HG03521 (cell line): ENCODE measurements around the gene LRP1B.
"Not testable (repeated sequence)": the region's sequence is repeated elsewhere in the genome, so short reads cannot be mapped to it uniquely, and the experiment has no call there.

ENCODE experiments used
- ATAC-seq: cut with Tn5 transposase; IDR thresholded peaks from one replicate; pipeline ENCODE4 v1.9.1; 2021; ENCODE audit warnings: mild to moderate bottlenecking, moderate library complexity; ENCODE audit not compliant: unreplicated experiment

LRP1B gene

DNA sequence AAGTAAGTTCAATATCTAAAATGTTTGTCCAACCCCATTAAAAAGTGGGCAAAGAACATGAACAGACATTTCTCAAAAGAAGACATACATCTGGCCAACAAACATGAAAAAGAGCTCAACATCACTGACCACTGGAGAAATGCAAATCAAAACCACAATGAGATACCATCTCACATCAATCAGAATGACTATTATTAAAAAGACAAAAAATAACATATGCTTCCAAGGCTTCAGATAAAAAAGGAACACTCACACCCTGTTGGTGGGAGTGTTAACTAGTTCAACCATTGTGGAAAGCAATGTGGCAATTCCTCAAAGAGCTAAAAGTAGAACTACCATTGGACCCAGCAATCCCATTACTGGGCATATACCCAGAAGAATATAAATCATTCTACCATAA is 931.1 kb downstream of the LRP1B start:
- ATAC-seq = no peak

DNA sequence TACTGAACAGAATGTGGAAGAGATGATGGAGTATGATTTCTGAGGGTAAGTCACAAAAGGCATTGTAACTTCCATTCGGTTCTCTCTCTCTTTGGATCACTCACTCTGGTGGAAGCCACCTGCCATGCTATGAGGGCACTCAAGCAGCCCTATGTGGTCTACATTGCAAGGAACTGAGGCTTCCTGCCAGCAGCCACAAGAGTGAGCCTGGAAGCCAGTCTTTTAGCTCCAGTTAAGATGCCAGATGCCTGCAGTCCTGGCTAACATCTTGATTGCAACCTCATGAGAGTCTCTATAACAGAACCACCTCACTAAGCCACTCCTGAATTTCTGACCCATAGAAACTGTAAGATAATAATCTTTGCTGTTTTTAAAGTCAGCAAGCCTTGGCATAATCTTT is 935.7 kb downstream of the LRP1B start:
- ATAC-seq = no peak

DNA sequence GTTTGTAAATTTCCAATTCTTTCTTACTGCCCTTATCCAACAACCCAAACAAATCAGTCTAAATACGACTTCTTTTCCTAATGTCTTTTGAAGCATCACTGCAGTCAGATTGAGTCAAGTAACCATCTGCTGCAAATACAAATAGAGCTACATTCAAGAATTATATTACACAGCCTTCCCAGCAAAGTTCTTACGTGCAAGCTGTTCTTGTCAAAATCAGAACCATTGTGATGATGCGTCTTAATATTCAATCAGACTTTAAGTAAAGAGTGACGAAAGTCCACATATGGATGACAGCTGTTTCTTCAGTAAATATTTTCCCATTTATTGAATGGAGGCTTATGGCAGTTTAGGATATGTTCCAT is 943.8 kb downstream of the LRP1B start:
- no peak for ATAC-seq

DNA sequence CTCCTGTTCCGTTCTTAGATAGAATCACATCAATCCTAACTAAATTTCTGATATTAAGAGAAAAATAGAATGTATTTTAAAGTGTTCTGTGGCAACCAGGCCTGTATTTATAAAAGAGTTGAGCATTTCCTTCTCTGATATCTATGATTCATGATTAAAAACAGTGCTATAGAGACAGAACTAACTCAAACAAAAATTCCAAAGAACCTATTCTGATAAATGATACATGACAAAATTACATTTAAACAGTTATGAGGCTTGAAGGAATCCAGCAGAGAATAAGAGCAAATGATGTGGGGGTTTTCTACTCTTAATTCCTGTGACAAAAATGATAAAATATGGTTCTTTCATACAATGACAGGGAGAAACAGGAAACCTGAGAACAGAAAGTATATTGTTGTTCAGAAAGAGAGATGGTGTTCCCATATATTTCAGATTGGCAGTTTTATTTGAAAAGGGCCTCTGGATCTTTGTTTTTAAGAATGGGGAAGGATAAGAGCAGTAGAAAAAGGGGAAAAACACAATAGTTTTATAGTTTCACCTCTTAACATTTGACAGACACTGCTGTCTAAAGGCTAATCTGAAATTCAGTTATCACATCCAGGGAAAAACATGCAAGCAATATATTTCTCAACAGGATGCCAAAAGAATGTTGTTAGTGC is 944.3 kb downstream of the LRP1B start:
- ATAC-seq = no peak

DNA sequence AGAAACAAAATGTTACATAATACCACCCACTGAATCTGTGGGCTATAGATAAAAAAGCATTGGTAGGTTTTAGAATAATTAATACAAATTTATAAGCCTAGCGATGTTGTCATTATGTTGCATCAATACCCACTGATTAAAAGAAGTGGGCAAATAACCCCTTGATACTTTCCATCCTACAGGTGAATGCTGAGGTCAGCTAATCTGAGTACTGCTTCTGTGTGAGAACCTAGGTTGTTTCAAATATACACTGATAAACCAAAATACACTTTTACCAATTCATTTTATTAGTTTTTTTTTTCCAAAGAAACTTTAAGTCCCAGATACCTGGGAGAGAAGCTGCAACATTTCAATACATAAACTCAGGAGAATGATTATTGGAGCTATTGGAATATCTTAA is 948.6 kb downstream of the LRP1B start:
- no peak for ATAC-seq

DNA sequence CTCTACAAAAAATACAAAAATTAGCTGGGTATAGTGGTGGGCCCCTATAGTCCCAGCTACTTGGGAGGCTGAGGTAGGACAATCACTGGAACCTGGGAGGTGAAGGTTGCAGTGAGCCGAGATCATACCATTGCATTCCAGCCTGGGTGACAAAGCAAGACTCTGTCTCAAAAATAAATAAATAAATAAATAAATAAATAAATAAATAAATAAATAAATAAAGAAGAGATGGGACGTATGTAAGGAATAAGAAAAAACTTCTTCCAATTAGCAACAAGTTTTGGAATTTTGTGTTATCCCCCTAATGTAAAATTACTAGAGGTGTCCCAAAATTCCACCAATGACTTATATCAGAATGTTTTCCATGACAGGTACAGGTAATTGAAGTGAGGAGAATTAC is 961.7 kb downstream of the LRP1B start:
- ATAC-seq = not testable (repeated sequence)

DNA sequence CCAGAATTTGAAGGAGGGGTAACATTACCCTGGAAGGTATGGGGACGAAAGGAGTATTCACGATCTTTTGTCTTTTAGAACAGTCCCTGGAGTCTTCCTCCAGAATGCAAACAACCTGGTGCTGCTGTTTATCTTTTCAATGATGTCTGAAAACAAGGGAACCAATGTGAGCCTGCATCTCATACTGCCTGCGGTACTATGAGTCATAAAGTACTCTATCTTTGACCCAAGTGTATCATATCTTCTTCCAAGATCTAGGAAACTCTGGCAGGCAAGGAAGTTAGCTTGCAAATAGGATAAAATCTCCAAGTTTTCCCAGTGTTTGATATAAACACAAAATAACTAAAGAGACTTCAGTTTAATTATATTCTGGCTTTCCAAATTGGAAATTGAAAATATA is 968.5 kb downstream of the LRP1B start:
- ATAC-seq = no peak

DNA sequence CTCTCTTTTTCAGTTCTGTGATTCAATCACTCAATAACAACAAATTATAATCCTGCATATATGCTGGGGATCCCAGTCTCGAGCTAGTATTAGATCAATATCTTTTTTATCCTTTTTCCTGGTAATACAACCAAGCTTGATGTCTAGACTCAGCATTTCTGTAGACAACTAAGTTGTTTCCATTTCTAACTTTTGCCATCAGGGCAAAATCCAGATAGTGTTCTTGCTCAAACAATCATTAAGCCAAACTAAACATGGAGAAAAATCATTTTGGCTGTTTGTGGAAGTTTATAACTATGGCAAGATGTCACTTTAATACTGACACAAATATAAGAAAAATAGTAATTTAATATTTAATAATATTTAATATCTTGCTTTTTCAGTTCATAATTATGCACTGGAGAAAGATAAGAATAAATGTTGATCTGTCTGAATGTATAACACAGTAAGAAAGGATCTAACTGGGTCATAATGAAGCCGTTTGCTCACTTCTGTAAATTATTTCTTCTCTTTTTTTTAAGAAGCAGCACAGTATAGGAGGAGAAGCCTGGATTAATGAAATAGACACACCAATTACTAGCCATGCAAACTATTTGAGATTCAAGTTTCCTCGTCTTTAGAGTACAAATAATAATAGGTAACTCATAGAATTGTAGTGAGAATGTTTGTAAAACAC is 979.1 kb downstream of the LRP1B start:
- no peak for ATAC-seq

DNA sequence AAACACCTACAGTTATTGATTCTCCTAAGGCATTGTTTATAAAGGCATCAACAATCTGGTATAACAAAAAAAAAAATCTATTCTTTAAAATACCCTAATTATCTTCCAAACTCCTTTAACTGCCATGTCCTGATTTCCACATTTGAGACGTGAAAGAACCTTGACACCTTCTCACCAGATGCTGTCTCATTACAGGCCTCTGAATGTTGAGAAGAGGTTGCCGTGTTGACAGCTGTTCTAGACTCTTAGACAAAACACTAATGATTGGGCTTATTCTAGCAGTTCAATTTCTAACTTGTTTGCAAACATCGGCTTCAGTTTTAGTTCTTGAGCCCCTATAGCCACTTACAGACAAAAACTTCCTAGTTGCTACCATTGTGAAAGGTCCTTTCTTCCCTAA is 988.8 kb downstream of the LRP1B start:
- no peak for ATAC-seq

DNA sequence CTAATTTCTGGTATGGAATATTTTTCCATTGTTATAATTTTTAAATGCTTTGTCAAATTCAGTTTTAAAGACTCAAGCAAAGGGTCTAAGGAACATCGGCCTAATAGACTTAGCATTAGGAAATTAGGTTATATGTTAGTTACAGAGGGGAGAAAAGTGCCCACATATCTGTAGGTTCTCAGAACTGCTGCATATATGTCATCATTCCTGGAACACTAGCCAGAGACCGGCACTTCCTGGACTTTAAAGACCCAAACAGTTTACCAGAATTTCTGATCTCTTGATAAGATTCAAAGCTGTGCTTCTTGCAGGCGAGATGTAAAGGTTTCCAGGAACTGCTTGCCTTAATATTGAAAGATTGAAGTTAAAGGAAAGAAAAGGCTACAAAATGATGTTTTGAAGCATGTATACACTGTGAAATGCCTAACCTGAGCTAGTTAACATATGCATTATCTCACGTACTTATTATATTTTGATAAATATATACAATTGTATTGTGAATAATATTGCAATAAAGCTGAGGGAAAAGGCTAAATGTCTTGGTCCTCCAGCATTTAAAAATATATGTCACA is 993.6 kb downstream of the LRP1B start:
- no peak for ATAC-seq

DNA sequence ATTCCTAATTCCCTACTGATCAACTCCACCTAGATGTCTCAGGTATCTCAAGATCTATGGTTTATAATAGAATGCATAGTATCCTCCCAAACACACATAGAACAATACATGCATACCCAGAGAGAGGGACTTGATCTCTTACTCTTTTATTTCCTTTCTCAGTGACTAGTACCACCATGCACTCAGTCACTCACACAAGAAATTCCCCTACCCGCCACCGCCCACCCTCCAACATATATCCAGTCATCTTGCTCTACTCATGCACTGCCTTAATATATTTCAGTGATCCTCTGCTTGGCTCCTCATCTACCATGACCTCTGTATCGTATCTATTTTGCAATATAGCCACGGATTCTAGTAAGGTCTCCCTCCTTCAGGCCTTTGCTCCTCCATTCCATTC is 996.9 kb downstream of the LRP1B start:
- ATAC-seq = no peak

DNA sequence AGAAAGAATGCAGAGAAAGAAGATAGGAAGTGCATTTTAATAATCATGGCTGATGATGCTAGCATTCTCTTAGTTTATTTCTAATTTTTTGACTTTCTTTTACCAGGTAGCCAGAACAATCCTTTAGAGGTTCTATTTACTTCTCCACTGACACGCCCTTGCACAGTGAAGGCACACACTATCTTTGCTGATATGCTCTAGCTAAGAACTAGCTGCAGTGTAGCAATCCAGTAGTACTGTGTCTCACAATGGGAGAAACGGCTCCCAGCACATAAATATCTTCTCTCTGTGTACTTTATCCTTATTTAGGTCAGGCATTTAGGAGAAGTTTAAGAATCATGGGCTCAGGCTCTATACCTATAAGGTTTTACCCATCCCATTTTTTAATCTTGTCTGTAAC is 1005.4 kb downstream of the LRP1B start:
- no peak for ATAC-seq

DNA sequence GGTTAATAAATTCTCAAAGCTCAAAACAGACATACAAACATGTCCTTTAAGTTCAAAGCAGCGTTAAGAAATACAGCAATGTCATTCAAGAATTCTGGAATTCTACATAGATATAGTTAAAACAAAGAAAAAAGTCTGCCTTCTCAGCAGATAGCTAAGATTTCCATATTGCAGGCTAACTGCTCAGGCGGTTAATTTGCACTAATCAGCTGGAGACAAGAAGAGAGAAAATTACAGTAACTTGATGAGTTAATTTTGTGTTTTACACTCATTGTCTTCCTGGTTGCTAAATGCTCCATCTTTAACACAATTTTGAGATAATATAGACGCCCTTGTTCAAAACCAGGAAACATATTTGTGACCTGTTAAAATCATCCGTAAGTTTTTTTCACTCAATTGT is 1012.0 kb downstream of the LRP1B start:
- ATAC-seq = no peak

DNA sequence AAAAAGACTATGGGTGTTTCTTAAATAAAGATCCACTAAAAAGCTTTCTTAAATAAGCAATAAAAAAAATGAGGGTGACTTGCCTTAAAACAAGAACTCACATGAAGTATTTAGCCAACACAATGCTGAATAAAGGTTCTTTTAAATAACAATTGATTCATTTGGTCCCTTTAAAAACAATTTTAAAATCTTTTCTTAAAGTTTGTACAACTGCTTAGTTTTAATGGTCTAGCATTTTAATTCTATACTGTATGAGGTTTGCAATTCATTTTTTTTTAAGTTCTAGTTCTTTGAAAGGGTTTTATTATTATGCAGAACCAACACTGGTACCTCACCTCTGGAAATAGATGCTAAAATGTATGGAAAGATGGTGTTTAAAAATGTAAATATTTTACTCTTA is 1017.5 kb downstream of the LRP1B start:
- ATAC-seq = no peak

DNA sequence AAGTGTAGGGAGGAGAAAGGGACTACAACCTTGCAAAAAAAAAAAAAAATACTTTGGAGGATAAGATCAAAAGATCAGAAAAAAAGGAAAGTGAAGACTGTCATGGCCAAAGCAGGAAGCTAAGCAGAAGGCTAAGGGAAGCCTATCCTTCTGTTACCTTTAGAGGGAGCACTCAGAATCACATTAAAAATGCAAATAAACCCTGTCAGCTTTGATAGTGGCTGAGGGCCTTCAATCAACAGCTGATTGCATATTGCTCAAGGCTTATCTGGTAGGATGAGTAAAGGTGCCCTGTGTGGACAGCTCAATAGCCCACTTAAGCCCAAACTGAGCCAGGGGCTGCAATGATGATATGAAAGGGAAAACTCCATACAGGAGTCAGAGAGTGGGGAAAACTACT is 1021.2 kb downstream of the LRP1B start:
- ATAC-seq = no peak

DNA sequence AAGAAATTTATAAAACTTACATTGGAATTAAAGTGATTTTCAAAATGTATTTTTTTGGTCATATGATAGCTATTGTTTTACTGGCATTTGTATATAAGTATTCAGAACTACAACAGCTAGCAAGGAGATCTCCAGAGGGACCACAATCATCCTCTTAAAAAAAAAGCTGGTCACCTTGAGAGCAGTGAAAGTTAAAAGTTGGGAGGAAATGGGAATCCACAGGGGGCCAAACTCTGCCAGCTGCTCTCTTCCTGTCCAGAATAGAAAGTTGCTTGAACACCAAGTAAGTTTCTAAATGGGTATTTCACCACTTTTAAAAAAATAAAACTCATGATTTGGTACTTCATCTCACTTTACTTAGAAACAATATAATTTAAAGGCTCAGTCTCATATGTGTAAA is 1025.1 kb downstream of the LRP1B start:
- no peak for ATAC-seq

DNA sequence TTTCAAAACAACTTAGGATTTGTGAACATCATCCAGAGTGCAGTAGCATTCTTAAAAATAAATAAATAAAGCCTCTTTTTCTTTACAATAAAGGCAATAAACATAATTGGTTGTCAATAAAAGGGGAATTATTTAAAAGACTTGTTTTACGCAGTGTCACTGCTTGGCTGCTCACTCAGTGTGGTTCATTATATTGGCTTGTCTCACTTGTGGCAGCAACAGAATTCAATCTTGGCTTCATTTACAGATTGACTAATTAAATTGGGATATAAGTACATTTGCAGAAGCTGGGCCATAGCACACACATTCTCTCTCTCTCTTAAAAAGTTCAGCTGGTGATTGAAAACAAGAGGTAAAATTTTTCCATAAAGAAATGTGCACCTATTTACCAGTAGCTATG is 1027.6 kb downstream of the LRP1B start:
- no peak for ATAC-seq

DNA sequence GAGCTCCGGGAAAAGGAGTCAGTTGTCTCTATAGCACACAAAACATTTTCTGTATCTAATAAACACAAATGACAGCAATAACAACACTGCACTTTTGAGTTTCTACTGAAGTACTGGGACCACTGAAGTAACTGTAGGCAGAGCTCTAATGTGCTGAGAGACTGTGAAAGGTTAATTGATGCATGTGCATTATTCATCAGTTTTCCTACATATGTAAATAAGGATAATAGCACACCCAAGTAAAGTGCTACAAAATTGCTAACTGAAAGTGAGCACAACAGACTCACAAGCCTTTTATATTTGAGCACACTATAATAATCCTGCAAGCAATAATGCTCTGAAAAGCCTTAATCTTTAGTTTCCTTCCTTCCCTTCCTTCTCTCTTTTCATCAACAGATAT is 1051.6 kb downstream of the LRP1B start:
- no peak for ATAC-seq

DNA sequence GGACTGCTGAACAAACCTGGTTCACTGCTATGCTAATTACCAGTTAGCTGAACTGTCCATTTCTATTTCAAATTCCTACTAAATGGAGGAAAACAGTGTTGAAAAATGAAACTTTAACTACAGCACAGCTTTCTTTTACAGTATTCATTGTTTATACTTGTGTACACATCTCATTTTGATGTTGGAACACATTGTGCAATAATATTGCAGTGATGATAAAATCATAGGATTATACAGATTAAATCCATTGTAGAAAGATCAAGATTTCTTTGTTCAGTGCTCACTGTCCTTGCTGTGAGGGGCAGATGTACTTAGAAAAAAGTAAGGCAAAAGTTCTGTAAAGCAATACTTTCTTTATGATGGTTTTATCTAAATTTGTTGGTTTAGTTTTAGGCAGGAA is 1055.1 kb downstream of the LRP1B start:
- ATAC-seq = no peak

DNA sequence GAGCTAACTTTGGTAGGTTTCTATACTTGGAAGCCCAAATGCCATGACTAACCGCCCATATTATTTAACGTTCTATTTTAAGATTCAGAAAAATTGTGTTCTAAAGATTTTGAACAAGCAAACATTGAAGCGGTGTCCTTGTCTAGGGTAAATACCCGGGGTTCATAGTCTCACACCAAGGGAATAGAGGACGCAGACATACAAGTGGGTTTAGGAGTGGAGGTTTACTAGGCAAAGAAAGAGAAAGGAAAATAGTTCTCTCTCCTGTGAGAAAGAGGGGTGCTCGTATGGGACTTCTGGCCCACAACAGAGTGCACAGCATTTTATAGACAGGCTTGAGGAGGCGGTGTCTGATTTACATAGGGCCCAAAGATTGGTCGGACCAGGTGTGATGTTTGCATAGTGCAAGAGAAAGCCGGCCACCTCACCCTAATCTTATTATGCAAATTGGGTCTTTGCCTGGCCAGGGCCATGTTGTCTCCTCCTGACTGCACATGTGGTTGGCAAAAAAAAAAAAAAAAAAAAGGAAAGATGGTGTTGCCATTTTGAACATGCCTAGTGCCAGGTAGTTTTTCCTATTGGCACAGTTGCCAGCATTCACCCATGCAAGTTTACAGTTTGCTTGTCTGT is 1062.6 kb downstream of the LRP1B start:
- no peak for ATAC-seq

DNA sequence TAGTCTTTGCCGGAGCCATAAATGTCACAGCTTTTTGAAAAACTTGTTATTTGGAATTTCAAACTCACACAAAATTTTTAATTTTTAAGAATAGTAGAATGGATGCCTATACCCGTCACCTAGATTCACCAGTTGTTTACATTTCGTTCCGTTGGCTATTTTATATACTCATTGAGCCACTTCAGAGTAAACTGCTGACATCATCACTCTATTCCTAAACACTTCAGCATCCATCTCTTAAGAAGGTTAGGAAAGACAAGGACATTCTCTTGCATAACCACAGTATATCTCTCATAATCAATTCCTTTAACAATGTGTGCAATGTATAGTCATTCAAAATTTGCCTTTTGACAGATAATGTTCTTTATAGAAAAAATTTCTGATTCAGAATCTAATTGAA is 1065.8 kb downstream of the LRP1B start:
- no peak for ATAC-seq

DNA sequence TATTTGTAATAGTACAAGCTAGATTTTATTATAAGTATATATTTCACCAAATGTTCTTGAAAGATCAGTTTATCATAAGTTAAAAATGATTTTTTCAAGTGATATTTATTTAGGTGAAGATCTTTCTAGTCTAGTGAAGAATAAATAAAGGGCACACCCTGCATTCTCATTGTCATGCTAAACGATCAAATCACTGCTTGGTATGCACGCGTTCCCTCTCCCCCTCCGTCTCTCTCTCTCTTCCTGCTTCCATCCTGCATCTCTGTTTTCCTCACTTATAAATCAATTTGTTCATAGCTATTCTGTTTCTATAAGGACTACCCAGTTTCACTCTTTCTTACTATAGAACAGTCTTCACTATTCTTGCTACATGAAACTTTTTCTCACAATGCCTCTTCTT is 1067.4 kb downstream of the LRP1B start:
- no peak for ATAC-seq
